ENCODE data around the gene CENPU.

- TF ChIP-seq FOXA1 (IDR thresholded peaks at IDR 0.05), result no peak
- TF ChIP-seq, protein P1, sequence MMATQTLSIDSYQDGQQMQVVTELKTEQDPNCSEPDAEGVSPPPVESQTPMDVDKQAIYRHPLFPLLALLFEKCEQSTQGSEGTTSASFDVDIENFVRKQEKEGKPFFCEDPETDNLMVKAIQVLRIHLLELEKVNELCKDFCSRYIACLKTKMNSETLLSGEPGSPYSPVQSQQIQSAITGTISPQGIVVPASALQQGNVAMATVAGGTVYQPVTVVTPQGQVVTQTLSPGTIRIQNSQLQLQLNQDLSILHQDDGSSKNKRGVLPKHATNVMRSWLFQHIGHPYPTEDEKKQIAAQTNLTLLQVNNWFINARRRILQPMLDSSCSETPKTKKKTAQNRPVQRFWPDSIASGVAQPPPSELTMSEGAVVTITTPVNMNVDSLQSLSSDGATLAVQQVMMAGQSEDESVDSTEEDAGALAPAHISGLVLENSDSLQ (IDR thresholded peaks at IDR 0.05), result no peak
- TF ChIP-seq SUZ12 (IDR thresholded peaks at IDR 0.05), result no peak
- TF ChIP-seq LEF1 (IDR thresholded peaks at IDR 0.05; ENCODE audit: borderline replicate concordance), result no peak
- no peak for TF ChIP-seq FOXM1 (IDR thresholded peaks at IDR 0.05; ENCODE audit: borderline replicate concordance)
- no peak for TF ChIP-seq HDGF (IDR thresholded peaks at IDR 0.05; ENCODE audit: borderline replicate concordance)
- no peak for TF ChIP-seq BHLHE40 (IDR thresholded peaks at IDR 0.05; ENCODE audit: borderline replicate concordance)
- no peak for TF ChIP-seq SP1 (IDR thresholded peaks at IDR 0.05)
- TF ChIP-seq ARNT (IDR thresholded peaks at IDR 0.05), result no peak
- TF ChIP-seq NFRKB (IDR thresholded peaks at IDR 0.05), result no peak
- TF ChIP-seq TARDBP (IDR thresholded peaks at IDR 0.05), result no peak
- no peak for TF ChIP-seq L3MBTL2 (conservative IDR thresholded peaks at IDR 0.05)
Observed at GRCh38 chr4:184675821-184676492, 57.9 kb downstream of the CENPU start.
